Cardiac muscle cell (in vitro differentiated cells and primary cell): ENCODE results near the gene C19orf73. TPM values are rescaled to one million over a fixed set of nuclear protein-coding genes. Genes with fewer than 3 reads are reported as not detected.

ENCODE experiments used
- DNase-seq, 2 donors: peaks; one replicate each; pipeline versions ENCODE4 v3.0.0 to v3.0.0-alpha.2; 2010 to 2017; ENCODE audit warnings: low read depth in 1 of 2, low spot score in 1 of 2
- H3K27ac ChIP-seq: fragments of 200-600 bp; sonication (generic); 2 replicates; pipeline ENCODE4 v1.5.1; 2016
- H3K27me3 ChIP-seq: fragments of 200-600 bp; sonication (generic); 2 replicates; pipeline ENCODE4 v1.6.0; 2016; ENCODE audit warnings: control low read depth
- H3K36me3 ChIP-seq: fragments of 200-600 bp; sonication (generic); 2 replicates; pipeline ENCODE4 v1.5.1; 2016; ENCODE audit warnings: control low read depth
- H3K4me1 ChIP-seq: fragments of 200-600 bp; sonication (generic); 2 replicates; pipeline ENCODE4 v1.8.1; 2017; ENCODE audit warnings: low read depth, mild to moderate bottlenecking, mixed run types
- H3K4me3 ChIP-seq: fragments of 200-600 bp; sonication (generic); 2 replicates; pipeline ENCODE4 v1.5.1; 2016; ENCODE audit warnings: mild to moderate bottlenecking
- H3K9me3 ChIP-seq: fragments of 200-600 bp; sonication (generic); 2 replicates; pipeline ENCODE4 v1.5.1; 2017; ENCODE audit warnings: low read depth, mild to moderate bottlenecking, control low read depth
- polyA plus RNA-seq: library from polyadenylated mRNA; unstranded; fragments of >200 nt; fragmentation: Nextera tagmentation; extraction: Ambion mirVana; gene quantifications from 2 replicates; pipeline ENCODE4 v1.2.1, GENCODE V29; 2016
- total RNA-seq: library from RNA; depleted of rRNA; stranded (reverse); fragments of >200 nt; gene quantifications from 2 replicates; pipeline ENCODE4 v1.2.3, GENCODE V29; 2016
- TF ChIP-seq, protein P1 (sequence below): IDR thresholded peaks from 2 replicates; pipeline ENCODE4 v1.5.1; 2012; ENCODE audit warnings: low read depth, mild to moderate bottlenecking, low read length

C19orf73 gene, protein sequence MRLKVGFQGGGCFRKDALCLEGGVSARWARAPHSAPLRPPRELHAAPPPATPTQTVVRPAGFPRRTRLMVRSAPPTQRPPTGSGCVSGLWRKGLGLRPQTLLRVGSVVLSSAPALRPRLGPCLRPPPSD
- total RNA-seq (2.1 and 12.5 TPM in 2 replicates), polyA plus RNA-seq (3.7 and 9.6 TPM in 2 replicates)

DNA sequence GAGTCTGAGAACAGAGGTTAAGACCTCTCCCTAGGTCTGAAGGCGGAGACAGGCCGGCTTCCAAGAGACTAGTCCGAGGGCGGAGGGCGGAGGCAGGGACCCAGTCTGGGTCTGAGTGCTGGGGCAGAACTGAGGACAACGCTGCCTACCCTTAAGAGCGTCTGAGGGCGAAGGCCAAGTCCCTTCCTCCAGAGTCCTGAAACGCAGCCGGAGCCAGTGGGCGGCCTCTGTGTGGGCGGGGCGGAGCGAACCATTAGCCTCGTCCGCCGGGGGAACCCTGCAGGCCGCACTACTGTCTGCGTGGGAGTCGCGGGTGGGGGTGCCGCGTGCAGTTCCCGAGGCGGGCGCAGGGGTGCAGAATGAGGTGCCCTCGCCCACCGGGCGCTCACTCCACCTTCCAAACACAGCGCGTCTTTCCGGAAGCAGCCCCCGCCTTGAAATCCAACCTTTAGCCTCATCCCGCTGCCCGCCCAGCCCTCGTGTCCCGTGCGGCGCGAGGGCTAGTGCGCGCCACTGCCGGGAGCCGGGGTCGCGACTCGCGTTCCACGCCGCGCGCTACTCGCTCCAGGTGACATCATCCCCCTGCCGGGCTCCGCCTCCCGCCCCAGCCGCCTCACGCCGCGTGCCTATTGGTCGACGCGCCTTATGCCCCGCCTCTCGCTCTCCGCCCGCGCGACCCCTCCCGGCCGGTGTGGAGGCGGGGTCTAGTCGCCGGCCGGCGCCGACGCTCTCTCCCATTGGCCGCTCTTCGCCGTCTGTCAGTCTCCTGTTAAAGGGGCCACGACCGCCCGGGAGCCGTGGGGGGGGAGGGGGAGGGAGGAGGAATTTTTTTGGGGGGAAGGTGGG lies at the start of gene C19orf73:
Gene C19orf73, minus strand, starts transcription at position 579 of the 846 bp plus-strand sequence. Its CDS starts 121 bp downstream, at position 458.
- peak within 1 kb of the TSS; percentile 66 for H3K4me3 ChIP-seq
- H3K36me3 ChIP-seq: no peaks in the 10 kb centered on the region
- peak; percentile 97 for DNase-seq
- peaks cover 11% of the 10 kb centered on the region for H3K4me1 ChIP-seq
- no peaks in the 10 kb centered on the region for H3K9me3 ChIP-seq
- peak within 1 kb of the TSS; percentile 94 for H3K27ac ChIP-seq
- TF ChIP-seq, protein P1, sequence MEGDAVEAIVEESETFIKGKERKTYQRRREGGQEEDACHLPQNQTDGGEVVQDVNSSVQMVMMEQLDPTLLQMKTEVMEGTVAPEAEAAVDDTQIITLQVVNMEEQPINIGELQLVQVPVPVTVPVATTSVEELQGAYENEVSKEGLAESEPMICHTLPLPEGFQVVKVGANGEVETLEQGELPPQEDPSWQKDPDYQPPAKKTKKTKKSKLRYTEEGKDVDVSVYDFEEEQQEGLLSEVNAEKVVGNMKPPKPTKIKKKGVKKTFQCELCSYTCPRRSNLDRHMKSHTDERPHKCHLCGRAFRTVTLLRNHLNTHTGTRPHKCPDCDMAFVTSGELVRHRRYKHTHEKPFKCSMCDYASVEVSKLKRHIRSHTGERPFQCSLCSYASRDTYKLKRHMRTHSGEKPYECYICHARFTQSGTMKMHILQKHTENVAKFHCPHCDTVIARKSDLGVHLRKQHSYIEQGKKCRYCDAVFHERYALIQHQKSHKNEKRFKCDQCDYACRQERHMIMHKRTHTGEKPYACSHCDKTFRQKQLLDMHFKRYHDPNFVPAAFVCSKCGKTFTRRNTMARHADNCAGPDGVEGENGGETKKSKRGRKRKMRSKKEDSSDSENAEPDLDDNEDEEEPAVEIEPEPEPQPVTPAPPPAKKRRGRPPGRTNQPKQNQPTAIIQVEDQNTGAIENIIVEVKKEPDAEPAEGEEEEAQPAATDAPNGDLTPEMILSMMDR: no peak
- H3K27me3 ChIP-seq: peaks cover 15% of the 10 kb centered on the region

DNA sequence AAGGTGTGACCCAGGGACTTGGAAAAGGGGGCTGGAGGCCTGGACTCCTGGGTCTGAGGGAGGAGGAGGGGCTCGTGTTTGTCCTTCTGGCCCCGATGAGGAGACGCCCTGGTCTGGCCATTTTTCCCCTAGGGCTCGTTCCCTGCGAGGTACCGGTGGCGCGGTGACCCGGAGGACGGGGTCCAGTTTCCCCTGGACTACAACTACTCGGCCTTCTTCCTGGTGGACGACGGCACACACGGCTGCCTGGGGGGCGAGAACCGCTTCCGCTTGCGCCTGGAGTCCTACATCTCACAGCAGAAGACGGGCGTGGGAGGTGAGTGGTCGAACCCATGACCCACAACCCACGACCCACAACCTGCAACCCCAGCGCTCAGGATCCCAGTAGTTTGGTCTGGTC lies 49.5 kb upstream of the C19orf73 start:
- H3K27me3 ChIP-seq: no peaks in the 10 kb centered on the region
- peaks cover 16% of the 10 kb centered on the region for H3K4me1 ChIP-seq
- peaks cover 27% of the 10 kb centered on the region for H3K36me3 ChIP-seq
- no peak for DNase-seq
- no peak overlapping the region for H3K27ac ChIP-seq
- no peaks in the 10 kb centered on the region for H3K9me3 ChIP-seq
- no peak overlapping the region for H3K4me3 ChIP-seq
- TF ChIP-seq, protein P1: no peak

DNA sequence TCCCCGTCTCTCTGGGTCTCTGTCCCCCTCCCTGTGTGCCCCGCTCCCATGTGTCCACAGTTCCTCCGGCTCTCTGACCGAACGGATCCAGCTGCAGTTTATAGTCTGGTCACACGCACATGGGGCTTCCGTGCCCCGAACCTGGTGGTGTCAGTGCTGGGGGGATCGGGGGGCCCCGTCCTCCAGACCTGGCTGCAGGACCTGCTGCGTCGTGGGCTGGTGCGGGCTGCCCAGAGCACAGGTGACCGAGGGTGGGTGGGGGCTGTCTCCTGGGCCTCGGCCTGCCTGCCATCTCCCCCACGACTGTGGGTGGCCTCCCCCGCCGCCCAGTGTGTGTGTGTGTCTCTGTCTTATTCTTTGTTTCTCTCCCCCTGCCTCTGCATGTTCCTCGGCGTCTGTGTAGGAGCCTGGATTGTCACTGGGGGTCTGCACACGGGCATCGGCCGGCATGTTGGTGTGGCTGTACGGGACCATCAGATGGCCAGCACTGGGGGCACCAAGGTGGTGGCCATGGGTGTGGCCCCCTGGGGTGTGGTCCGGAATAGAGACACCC lies 49.0 kb upstream of the C19orf73 start:
- Histone ChIP-seq H3K27me3 (no peaks in the 10 kb centered on the region), H3K27ac (no peak overlapping the region), H3K4me1 (peaks cover 16% of the 10 kb centered on the region), H3K4me3 (no peak overlapping the region), H3K36me3 (peaks cover 22% of the 10 kb centered on the region), H3K9me3 (no peaks in the 10 kb centered on the region)
- no peak for DNase-seq
- TF ChIP-seq, protein P1: no peak

DNA sequence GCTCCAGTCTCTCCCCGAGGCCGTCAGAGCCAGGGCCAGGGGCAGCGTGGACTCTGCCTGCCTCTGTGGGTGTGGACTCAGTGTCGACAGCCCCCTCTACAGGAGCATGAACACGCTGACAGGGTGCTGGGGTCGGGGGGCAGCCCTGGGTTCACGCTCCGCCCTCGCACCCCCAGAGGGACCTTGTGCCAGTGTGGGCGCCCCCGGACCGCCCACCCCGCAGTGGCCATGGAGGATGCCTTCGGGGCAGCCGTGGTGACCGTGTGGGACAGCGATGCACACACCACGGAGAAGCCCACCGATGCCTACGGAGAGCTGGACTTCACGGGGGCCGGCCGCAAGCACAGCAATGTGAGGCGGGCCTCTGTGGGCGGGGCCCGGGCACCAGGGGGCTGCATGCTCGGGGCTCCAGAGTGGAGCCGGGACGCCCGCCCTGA lies 46.9 kb upstream of the C19orf73 start:
- Histone ChIP-seq H3K4me1 (peaks cover 16% of the 10 kb centered on the region), H3K27ac (peak overlapping the region; percentile 100), H3K36me3 (peaks cover 13% of the 10 kb centered on the region), H3K4me3 (no peak overlapping the region), H3K27me3 (no peaks in the 10 kb centered on the region), H3K9me3 (no peaks in the 10 kb centered on the region)
- no peak for DNase-seq
- TF ChIP-seq, protein P1: no peak

DNA sequence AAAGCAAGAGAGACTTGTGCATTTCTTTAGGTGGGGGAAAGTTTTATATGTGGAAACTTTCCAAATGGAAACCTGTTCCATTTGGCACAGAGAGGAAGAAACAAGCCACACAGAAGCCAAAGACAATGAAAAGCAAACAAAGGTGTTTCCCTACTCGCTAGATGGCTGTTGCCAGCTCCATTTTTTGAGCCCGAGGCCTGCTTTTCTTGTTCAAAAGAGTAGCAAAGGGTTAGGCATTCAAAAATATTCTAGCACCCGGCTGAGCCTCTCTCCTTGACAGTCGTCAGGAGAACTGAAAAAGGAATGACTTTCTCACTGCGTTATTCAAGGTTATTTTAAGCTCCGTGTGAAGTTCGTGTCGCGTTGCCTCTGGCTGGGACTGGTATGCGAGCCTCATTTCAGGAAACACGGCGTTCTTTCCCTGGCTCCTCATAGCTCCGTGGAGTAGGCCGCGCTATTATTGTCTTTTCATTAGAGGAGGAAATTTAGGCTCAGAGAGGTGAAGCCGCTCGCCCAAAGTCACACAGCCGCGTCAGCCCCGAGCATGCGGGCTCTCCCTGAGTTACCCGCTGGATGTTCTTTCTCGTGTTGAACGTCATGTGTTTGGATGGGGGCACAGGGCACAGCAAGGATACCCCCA lies 46.3 kb upstream of the C19orf73 start:
- Histone ChIP-seq H3K27ac (peak overlapping the region; percentile 100), H3K4me1 (peaks cover 16% of the 10 kb centered on the region), H3K4me3 (no peak overlapping the region), H3K36me3 (peaks cover 6% of the 10 kb centered on the region), H3K9me3 (no peaks in the 10 kb centered on the region), H3K27me3 (no peaks in the 10 kb centered on the region)
- TF ChIP-seq, protein P1: no peak
- peak in 1 of 2 donors; percentile 90 for DNase-seq
